B cell (primary cell): Measurements from ENCODE around the gene KCTD5. TPM values are rescaled to one million over a fixed set of nuclear protein-coding genes. Genes with fewer than 3 reads are reported as not detected.

Experiments used
- ATAC-seq: fragments of 200-7000 bp; cut with Tn5 transposase; one replicate; pipeline ENCODE4 v1.10.0; 2021; ENCODE audit warnings: low read depth, mild to moderate bottlenecking, moderate number of reproducible peaks, moderate library complexity
- CTCF ChIA-PET: fragments of 350-600 bp; sonication (Branson Sonifier 250); formaldehyde crosslinking; loops from one replicate; lab custom pipeline; 2021; ENCODE audit warnings: antibody characterized with exemption, inconsistent platforms; lab: Charles Lee
- POLR2A ChIA-PET: fragments of 350-600 bp; sonication (Branson Sonifier 250); formaldehyde crosslinking; loops from one replicate; lab custom pipeline; 2021; ENCODE audit warnings: antibody characterized with exemption; lab: Charles Lee
- DNase-seq: peaks from one replicate; pipeline ENCODE4 v3.0.0; 2013
- H2AFZ ChIP-seq: 2 replicates; pipeline ENCODE4 v1.6.1; 2012; ENCODE audit warnings: mild to moderate bottlenecking, low read depth, low read length; ENCODE audit not compliant: insufficient read depth, poor library complexity, severe bottlenecking
- H3K27ac ChIP-seq, 2 donors: 1 replicate in 1 of 2; 2 replicates in 1 of 2; pipeline ENCODE4 v1.5.1; 2012 to 2013; ENCODE audit warnings: low read length in 2 of 2, mild to moderate bottlenecking in 2 of 2, moderate library complexity in 1 of 2
- H3K27me3 ChIP-seq, 4 experiments: fragments of 200-600 bp in 1 of 4; sonication (generic) in 1 of 4; replicated peaks in 1 of 4; 1 replicate in 2 of 4; 2 replicates in 2 of 4; pipeline versions ENCODE4 v1.6.1 to v1.7.0; 2013 to 2016; ENCODE audit warnings: low read length in 3 of 4, mild to moderate bottlenecking in 2 of 4, mixed read lengths in 1 of 4, moderate library complexity in 1 of 4; ENCODE audit not compliant: insufficient read depth in 4 of 4, control insufficient read depth in 3 of 4; ENCODE audit errors: control extremely low read depth in 1 of 4
- H3K36me3 ChIP-seq, 2 experiments: replicated peaks in 1 of 2; 1 replicate in 1 of 2; 2 replicates in 1 of 2; pipeline versions ENCODE4 v1.6.1 to v1.7.1; 2013; ENCODE audit warnings: low read length in 1 of 2; ENCODE audit not compliant: insufficient read depth in 2 of 2, control insufficient read depth in 1 of 2; ENCODE audit errors: control extremely low read depth in 1 of 2, extremely low read depth in 1 of 2
- H3K4me1 ChIP-seq, 2 donors: fragments of 200-600 bp in 1 of 2; sonication (generic) in 1 of 2; 1 replicate in 1 of 2; 2 replicates in 1 of 2; pipeline versions ENCODE4 v1.5.1 to v1.6.1; 2013 to 2017; ENCODE audit warnings: low read length in 2 of 2; ENCODE audit not compliant: control insufficient read depth in 2 of 2, insufficient read depth in 2 of 2
- H3K4me2 ChIP-seq: replicated peaks from 2 replicates; pipeline ENCODE3; 2012; ENCODE audit warnings: mild to moderate bottlenecking, low read depth, low read length; ENCODE audit not compliant: poor library complexity, severe bottlenecking
- H3K4me3 ChIP-seq, 5 experiments: fragments of 200-600 bp in 1 of 5; sonication (generic) in 1 of 5; 1 replicate in 3 of 5; 2 replicates in 2 of 5; pipeline versions ENCODE4 v1.5.1 to v1.7.0; 2011 to 2016; ENCODE audit warnings: low read length in 4 of 5, mild to moderate bottlenecking in 4 of 5, low read depth in 2 of 5, control low read depth in 1 of 5, moderate library complexity in 1 of 5; ENCODE audit not compliant: insufficient read depth in 1 of 5; ENCODE audit errors: control extremely low read depth in 1 of 5, extremely low read depth in 1 of 5
- H3K79me2 ChIP-seq: fragments of 200-600 bp; sonication (generic); one replicate; pipeline ENCODE4 v1.6.0; 2016; ENCODE audit warnings: low read length; ENCODE audit not compliant: control insufficient read depth, insufficient read depth
- H3K9ac ChIP-seq: fragments of 200-600 bp; sonication (generic); 2 replicates; pipeline ENCODE4 v1.6.1; 2017; ENCODE audit warnings: mild to moderate bottlenecking, low read length, moderate library complexity
- H3K9me3 ChIP-seq, 3 donors: one replicate each; pipeline versions ENCODE4 v1.6.1 to v1.7.1; 2013; ENCODE audit warnings: low read length in 2 of 3; ENCODE audit not compliant: control insufficient read depth in 2 of 3, insufficient read depth in 1 of 3; ENCODE audit errors: control extremely low read depth in 1 of 3
- H4K20me1 ChIP-seq: 2 replicates; pipeline ENCODE4 v1.6.0; 2012; ENCODE audit warnings: mild to moderate bottlenecking, low read length; ENCODE audit not compliant: insufficient read depth, control insufficient read depth, poor library complexity, severe bottlenecking
- H3K27ac Mint-ChIP-seq: one replicate; pipeline ENCODE4 v1.8.0; 2021; ENCODE audit warnings: mixed read lengths
- H3K27me3 Mint-ChIP-seq: one replicate; pipeline ENCODE4 v1.8.0; 2021; ENCODE audit warnings: mixed read lengths
- H3K4me1 Mint-ChIP-seq: one replicate; pipeline ENCODE4 v1.8.0; 2021; ENCODE audit warnings: mixed read lengths
- H3K4me3 Mint-ChIP-seq: one replicate; pipeline ENCODE4 v1.8.0; 2021; ENCODE audit warnings: mixed read lengths
- H3K9me3 Mint-ChIP-seq: one replicate; pipeline ENCODE4 v1.8.0; 2022; ENCODE audit warnings: mixed read lengths; ENCODE audit not compliant: insufficient read depth
- EZH2 ChIP-seq: IDR thresholded peaks from 2 replicates; pipeline ENCODE4 v1.6.1; 2012; ENCODE audit warnings: borderline replicate concordance, low read depth, mild to moderate bottlenecking, moderate library complexity, low read length; ENCODE audit not compliant: insufficient read depth, poor library complexity, severe bottlenecking
- WGBS: methylation state at CpG from one replicate; pipeline ENCODE4 v1.1.5; 2013; ENCODE audit warnings: missing lambda C conversion rate; ENCODE audit not compliant: insufficient coverage; 5-methylcytosine and 5-hydroxymethylcytosine counted together
- intact Hi-C: fragments of 100-400 bp; cut with micrococcal nuclease; formaldehyde crosslinking; loops from one replicate; pipeline ENCODE4 v1.10.0; 2022
- polyA plus RNA-seq: library from polyadenylated mRNA; depleted of rRNA; stranded (reverse); fragments of >200 nt; gene quantifications from 2 replicates; pipeline ENCODE4 v1.2.3, GENCODE V29; 2012
- total RNA-seq, 2 donors: library from RNA; stranded (reverse); fragments of 120-200 nt in 1 of 2; gene quantifications; 1 replicate in 1 of 2; 2 replicates in 1 of 2; pipeline versions ENCODE4 v1.2.3 to v1.2.4, GENCODE V29; 2013 to 2022
- TF ChIP-seq, protein P1 (sequence below): fragments of 200-600 bp; IDR thresholded peaks from one replicate; pipeline ENCODE4 v1.8.0; 2022; ENCODE audit warnings: antibody characterized with exemption, mild to moderate bottlenecking

KCTD5 gene
- total and polyA plus RNA-seq, 2 donors (not counting 1 experiment from before 2014, with no cell fraction given), result 17.2 to 37.3 TPM

DNA sequence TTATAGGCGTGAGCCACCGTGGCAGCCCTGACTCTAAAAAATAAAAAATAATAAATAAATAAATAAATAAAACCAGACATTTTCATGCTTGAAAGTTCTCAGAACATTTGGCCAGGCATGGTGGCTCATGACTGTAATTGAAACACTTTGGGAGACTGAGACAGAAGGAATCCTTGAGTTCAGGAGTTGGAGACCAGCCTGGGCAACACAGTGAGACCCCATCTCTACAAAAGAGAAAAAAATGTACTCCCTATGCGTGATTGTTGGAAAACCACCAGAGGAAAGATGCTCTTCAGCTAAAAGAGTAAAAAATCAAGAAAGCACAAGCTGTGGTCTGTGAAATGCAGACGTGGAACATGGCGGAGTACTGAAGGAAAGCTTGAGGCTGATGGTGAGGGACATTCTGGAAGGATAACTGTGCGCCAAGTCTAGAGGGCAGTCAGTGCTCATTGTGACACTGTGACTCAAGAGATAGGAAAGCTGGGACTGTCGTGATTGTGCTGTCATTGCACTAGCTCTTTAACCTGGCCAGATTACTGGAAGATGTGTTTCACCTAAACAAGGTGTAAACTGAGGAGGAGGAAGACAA, 41.9 kb downstream of the KCTD5 start:
- POLR2A ChIA-PET, result no interaction called here
- peaks cover 12% of the 10 kb centered on the region for H3K27me3 Mint-ChIP-seq

DNA sequence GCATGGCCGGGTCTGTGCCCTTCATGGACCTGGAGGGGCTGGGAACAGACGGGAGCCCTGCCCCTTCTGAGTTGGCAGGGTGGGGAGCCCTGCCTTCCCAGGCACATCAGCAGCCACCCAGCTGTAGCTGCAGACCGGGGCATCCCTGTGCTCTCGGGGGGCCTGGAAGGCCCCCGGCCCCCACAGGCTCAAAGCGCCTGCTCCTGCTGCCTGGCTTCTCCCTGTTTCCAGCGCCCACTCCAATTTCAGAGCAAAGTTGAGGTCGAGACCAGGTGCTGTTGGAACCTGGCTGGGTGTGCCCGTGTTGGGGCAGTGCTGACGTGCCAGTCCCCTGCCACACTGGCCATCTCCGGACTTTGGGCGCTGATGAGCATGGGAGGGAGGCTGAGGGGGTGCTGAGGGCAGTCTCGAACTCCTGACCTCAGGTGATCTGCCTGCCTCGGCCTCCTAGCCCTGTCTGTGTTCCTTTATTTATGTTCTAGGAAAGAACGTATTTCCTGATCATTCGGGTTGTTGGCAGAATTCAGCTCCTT, 42.6 kb downstream of the KCTD5 start:
- ATAC-seq (no peak), DNase-seq (no peak)
- H3K4me3 Mint-ChIP-seq, result no peak overlapping the region
- peaks cover 4% of the 10 kb centered on the region for H3K4me1 Mint-ChIP-seq
- Histone ChIP-seq H3K4me1 (peaks cover 3 to 12% of the 10 kb centered on the region in 2 donors), H3K36me3 (no peaks in the 10 kb centered on the region), H3K79me2 (no peaks in the 10 kb centered on the region), H3K9me3 (no peaks in the 10 kb centered on the region), H3K4me2 (no peak overlapping the region), H4K20me1 (no peaks in the 10 kb centered on the region), H3K4me3 (no peak overlapping the region), H2AFZ (no peak overlapping the region), H3K27ac (no peak overlapping the region), H3K9ac (no peak overlapping the region), H3K27me3 (peaks cover 0 to 12% (median 4%) of the 10 kb centered on the region in 4 experiments)
- 79% methylated on average over 13 of the region's 16 CpGs for WGBS
- ChIA-PET POLR2A (no interaction called here), CTCF (interaction anchor here (0.6 kb wide), 1 partner anchor 75 kb away, joined by 3 read pairs; no protein-coding TSS in a partner anchor)
- intact Hi-C loops, result no loop called here
- H3K27ac Mint-ChIP-seq, result no peak overlapping the region
- TF ChIP-seq, protein P1, sequence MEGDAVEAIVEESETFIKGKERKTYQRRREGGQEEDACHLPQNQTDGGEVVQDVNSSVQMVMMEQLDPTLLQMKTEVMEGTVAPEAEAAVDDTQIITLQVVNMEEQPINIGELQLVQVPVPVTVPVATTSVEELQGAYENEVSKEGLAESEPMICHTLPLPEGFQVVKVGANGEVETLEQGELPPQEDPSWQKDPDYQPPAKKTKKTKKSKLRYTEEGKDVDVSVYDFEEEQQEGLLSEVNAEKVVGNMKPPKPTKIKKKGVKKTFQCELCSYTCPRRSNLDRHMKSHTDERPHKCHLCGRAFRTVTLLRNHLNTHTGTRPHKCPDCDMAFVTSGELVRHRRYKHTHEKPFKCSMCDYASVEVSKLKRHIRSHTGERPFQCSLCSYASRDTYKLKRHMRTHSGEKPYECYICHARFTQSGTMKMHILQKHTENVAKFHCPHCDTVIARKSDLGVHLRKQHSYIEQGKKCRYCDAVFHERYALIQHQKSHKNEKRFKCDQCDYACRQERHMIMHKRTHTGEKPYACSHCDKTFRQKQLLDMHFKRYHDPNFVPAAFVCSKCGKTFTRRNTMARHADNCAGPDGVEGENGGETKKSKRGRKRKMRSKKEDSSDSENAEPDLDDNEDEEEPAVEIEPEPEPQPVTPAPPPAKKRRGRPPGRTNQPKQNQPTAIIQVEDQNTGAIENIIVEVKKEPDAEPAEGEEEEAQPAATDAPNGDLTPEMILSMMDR, result no peak
- TF ChIP-seq EZH2, result no peak
- H3K27me3 Mint-ChIP-seq, result peaks cover 12% of the 10 kb centered on the region
- no peaks in the 10 kb centered on the region for H3K9me3 Mint-ChIP-seq

More for the DNA sequence above, 41.9 kb downstream of the KCTD5 start:
- Histone ChIP-seq H3K9me3 (no peaks in the 10 kb centered on the region), H3K36me3 (no peaks in the 10 kb centered on the region), H3K9ac (no peak overlapping the region), H4K20me1 (no peaks in the 10 kb centered on the region), H3K27ac (no peak overlapping the region), H3K27me3 (peaks cover 0 to 12% (median 4%) of the 10 kb centered on the region in 4 experiments), H3K79me2 (no peaks in the 10 kb centered on the region), H2AFZ (no peak overlapping the region), H3K4me3 (no peak overlapping the region), H3K4me2 (no peak overlapping the region), H3K4me1 (peaks cover 3 to 12% of the 10 kb centered on the region in 2 donors)
- no peak for ATAC-seq
- intact Hi-C loops, result no loop called here
- Mint-ChIP-seq H3K27ac (no peak overlapping the region), H3K4me1 (peaks cover 4% of the 10 kb centered on the region), H3K9me3 (no peaks in the 10 kb centered on the region), H3K4me3 (no peak overlapping the region)
- no peak for DNase-seq
- TF ChIP-seq, protein P1, result no peak
- TF ChIP-seq EZH2, result no peak
- WGBS, result 91% methylated on average over 4 of the region's 7 CpGs
- CTCF ChIA-PET, result interaction anchor here (0.6 kb wide), 1 partner anchor 74 kb away, joined by 3 read pairs; no protein-coding TSS in a partner anchor
